HG03442 (cell line): ENCODE results near the gene HOXC13.

ENCODE experiments used
- ATAC-seq: cut with Tn5 transposase; IDR thresholded peaks from one replicate; pipeline ENCODE4 v1.9.1; 2021; ENCODE audit warnings: mild to moderate bottlenecking, moderate library complexity; ENCODE audit not compliant: unreplicated experiment

The HOXC13 gene

DNA sequence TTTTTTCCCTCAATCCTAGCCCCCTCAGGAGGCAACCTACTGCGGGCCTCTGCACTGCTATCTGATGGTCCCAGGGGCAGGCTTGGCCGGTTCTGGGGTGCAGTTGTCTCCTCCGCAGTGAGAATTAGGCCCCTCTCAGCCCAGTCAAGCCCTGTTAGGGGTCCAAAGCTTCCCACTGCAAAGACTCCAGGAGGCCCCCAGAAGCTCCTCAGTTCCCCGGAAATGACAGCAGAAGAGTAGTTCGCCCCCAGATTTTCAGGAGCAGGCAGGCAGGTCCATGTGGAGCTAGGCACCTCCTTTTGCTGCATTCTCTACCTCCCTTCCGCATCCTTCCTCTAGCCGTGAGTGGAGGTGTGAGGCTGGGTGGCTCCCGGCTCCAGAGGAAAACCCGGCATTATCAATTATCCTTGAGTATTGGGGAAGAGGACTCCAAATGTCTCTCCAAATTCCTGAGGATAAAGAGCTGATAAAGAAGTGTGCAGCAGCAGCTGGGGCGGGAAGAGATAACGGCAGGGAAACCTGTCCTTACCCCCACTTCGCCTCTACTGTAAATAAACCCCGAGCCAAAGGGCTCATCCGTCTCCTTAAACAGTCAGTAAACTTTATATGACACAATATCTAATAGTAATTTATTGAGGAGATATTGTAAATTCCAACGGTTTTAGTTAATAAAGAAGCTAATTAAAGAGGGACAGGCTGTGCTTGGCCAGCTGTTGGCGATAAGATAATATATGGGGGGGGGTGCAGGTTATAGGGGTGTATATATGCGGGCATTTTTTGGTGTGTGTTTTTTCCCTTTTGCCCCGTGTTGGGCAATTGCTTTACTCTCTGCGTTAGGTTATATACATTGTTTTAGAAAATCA lies 15.4 kb downstream of the HOXC13 start:
- ATAC-seq, result no peak

DNA sequence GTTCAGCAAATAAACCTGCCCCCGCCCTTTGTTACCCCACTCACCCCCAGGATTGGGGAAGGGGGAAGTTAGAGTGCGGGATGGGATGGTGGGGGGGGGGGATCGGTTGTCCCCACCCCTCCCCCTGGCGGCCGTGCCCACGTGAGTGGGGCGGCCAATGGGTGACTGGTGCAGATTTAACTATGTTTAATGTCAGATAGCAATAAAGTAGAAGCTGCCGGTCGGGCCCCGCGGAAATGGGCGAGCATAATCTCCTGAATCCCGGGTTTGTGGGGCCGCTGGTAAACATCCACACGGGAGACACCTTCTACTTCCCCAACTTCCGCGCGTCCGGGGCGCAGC lies 16.0 kb downstream of the HOXC13 start, which contains the start of gene HOXC12:
HOXC12 (plus strand) TSS at position 210 of the 342 bp plus-strand sequence; CDS start at position 237, 27 bp downstream.
- no peak for ATAC-seq

DNA sequence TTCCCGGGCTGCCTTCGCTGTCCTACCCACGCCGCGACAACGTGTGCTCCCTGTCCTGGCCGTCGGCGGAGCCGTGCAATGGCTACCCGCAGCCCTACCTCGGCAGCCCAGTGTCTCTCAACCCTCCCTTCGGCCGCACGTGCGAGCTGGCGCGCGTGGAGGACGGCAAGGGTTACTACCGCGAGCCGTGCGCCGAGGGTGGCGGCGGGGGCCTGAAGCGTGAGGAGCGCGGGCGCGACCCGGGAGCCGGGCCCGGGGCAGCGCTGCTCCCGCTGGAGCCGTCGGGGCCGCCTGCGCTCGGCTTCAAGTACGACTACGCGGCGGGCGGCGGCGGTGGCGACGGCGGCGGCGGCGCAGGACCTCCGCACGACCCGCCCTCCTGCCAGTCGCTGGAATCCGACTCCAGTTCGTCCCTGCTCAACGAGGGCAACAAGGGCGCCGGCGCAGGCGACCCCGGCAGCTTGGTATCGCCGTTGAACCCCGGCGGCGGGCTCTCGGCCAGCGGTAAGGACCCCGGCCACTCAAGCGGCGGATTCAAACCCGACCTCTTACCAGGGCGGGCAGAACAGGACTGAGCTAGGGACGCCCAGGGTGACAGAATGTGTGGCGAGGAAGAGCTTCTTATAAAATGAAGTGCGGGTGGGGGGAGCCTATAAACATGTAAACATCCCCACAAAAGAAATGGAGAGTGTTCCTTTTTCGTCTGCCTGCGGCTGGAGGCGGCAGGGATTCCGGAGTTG lies 16.6 kb downstream of the HOXC13 start:
- no peak for ATAC-seq

DNA sequence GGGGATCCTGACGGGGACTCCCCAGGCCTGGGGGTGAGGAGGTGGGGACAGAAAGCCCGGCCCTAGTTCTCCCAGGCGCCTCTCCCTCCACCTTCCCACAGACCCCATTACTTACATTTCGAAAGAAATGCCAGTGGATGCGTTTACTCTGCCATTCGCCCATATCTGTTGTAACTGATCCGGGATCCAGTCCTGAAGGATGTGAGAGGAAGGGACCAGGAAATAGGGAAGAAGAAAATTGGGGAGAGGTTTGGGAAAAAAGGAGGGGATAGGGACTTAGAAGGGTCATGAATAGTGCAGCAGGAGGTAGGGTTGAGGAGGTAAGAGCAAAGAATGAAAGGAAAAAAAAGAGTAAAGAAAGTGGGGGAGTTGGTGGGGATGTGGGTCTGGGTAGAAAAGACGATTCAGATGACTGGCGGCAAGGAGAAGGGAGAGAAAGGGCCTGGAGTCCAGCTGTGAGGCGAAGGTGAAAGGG lies 17.2 kb downstream of the HOXC13 start:
- ATAC-seq, result no peak

DNA sequence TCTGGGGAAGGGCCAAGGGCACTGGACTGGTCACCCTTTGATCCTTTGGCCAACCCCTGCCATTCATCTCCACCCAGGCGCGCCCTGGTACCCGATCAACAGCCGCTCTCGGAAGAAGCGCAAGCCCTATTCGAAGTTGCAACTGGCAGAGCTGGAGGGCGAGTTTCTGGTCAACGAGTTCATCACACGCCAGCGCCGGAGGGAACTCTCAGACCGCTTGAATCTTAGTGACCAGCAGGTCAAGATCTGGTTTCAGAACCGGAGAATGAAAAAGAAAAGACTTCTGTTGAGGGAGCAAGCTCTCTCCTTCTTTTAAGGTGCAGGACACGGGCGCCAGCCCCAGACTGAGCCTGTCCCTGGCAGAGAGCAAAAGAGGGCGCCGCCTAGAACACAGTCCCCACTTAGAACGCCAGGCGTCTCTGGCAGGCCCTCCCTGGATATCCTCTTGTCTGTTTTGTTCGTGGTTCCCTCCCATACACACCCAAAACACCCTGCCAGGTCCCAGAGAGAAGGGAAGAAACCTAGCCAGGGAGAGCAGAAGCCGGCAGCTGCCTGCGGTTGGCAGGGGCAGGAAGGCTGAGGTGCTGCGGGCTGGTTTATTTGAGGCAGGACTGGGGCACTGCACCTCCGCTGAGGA lies 17.7 kb downstream of the HOXC13 start:
- no peak for ATAC-seq

DNA sequence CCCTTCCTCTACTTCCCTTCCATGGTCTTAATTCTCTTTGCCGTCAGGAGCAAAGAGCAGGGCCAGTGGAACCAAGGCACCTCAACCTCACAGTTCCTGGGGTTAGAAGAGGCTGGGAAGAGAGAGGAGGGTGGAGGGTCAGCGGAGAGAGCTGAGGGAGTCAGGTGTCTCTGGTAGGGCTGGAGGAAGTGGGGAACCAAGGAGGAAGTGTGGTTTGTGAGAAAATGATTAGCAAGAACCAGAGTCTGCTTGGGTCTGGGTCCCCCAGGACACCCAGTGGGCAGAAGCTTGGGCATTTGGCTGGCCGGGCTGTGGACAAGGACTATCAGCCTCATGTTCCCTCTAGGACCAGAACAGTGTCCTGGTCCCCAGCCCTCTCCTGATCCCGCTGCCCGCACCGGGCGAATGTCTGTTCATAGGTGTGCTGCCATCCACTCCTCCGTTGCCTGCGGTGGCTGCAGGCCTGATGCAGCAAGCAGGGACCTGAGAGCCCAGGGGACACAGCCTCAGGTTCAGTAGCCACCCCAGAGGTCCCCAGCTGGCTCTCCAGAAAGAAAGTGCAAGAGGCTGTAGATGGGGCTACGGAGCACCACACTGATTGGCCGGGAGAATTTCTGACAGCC lies 18.4 kb downstream of the HOXC13 start:
- no peak for ATAC-seq

DNA sequence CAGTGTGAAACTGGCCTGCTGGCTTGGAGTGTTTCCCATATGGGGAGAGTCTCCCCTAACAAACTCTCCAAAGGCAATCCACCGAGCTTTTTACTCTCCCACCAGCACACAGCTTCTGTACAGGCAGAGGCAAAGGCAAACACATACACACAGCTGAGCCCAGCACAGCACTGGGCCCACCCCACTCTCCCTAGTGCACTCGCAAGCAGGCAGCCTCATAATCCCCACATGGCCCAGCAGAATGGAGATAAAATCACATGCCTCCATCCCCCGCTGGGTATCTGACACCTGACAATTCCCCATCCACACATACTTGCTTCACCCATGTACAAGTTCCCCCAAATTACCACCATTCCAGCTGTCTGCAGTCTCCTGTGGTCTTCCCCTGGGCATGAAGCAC lies 19.5 kb downstream of the HOXC13 start:
- ATAC-seq, result no peak

DNA sequence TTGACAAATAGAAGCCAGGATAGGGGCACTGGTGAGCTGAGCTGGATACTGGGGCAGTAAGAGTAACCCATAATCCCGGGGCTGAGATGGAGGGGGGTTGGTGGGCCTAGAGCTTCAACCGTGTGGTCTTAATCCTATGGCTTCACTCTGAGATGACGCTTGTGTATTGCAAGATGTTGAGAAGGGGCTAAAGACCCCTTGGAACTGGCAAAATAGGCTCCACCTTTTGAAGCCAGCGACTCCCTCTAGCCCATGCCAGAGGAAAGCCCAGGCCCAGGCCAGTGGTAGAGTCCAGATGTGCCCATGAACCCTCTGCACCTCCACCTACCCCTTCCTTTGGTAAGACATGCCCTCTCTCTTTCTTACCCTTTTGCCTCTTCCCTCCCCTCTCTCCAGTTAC lies 20.7 kb downstream of the HOXC13 start:
- no peak for ATAC-seq

DNA sequence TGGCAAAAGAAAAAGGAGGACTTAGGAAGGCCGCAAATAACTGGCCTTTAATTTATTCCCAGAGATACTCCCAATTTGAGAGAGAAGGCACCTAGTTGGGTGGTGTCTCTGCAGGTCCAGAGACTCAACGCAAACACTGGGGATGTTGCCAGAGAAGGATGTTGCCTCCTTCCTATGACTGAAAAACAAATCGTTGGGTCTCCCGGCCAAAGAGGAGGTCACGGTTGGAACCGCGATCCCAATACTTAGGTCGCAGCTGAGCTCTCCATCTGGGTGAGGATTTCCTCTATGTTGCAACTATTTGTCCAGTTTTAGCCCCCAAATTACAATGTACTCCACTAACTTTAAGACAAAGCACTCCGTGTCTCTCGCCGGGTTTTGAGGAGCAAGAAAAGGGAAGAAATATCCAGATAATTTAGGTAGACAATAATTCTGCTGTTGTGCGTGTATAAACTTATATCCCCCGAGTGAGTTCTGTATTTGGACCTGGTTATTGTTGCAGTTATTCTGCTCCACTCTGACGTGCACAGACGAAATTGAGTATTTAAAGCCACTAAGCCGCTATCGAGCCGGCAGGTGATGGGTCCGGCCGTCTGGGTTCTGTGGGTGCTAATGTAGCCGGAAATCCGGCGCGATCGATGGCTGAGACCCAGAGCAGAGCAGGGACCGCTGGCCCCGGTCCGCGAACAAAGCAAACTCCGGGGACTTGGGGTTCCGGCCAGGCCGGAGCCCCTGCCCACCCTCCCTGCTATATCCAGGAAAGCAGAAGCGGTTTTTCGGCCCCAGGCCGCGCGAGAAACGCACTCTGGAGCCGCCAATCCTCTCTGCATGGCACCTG lies 21.8 kb downstream of the HOXC13 start:
- no peak for ATAC-seq

DNA sequence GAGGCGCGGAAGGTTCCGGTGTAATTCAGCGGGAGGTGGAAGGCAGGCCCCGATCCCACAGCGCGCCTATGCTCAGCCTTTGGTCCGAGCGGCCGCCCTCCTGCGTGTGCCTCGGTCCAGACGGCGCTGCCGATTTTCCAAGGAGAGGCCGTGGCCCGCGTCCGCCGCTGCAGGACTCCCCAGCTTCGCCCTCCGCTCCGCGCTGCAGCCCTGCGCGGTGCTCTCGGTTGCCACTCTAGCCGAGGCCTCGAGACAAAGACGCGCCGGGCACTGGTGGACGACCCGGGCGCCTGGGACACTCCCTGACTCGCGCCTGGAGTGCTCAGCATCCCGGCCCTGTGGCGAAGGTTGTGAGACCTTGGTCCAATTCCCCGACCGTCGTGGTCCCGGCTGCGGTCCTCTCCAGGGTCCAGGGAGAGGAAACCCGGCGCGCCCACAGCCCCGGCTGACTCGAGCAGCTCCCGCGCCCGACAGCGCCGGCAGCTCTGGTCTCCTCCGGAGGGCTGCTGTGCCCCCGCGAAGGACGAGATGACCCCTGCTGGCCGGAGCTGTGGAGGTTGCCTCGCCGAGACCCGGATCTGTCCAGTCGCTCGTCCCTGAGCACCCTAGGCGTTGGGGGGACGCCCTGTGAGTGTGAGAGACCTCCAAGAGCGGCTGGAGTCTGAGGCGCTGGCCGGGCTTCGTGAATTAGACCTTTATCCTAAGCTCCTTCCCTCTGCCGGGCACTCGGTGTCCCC lies 22.6 kb downstream of the HOXC13 start:
- ATAC-seq, result no peak

DNA sequence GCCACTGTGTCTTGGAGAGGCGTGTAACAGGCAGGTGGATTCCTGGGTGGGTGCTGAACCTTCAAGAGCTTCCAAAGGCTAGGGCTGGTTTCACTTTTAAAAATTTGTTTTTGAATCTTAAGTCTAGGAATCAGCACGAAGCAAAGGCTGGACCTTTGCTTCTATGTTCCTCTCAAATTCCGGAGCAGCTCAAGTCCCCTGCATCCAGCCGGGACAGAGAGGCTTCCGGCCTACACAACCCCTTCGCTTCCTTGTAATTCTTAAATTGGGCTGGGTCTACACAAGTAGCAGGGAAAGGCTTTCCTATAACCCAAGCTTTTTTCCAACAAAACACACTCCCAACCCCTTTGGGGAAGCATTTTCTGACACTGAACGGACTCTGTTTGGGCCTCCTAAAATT lies 24.4 kb downstream of the HOXC13 start:
- ATAC-seq, result no peak

DNA sequence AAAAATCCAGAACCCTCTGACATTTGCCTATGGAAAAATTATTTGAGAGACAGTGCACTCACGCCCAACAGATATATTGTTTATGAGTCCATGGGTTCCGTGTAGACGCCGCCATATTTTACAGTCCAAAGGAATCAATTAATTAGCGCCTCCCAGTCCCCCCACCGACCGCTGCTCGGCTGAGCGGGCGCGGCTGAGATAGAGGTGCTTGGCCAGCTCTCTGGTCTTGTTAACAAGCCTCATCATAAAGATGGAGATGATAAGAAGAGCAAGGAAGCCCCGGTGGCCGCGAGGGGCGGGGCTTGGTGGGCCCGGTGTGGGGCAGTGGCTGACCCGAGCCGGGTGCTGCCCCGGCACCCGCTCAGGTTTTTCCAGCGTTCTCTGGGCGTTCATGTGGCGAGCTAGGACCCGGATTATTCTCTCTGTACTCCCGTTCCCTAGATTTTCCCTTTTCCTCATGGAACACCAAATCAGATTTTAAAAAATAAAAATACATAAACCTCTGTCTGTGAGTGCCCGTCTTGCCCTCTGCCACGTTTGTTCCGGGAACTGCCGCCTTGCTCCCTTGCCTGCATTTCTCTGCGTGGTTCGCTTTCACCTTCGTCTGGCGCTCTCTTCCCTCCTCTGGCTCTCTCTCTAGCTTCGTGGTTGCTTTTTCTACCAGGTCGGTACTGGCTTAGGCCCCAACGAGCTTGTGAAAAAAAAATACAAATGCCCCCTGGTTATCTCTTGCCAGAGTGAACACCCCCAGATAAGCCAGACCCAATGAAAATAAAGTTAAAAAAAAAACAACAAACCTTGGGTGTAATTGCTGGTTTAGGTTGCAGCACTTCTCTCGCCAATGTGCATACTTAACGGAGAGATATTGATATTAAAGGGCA lies 25.0 kb downstream of the HOXC13 start:
- ATAC-seq, result no peak

DNA sequence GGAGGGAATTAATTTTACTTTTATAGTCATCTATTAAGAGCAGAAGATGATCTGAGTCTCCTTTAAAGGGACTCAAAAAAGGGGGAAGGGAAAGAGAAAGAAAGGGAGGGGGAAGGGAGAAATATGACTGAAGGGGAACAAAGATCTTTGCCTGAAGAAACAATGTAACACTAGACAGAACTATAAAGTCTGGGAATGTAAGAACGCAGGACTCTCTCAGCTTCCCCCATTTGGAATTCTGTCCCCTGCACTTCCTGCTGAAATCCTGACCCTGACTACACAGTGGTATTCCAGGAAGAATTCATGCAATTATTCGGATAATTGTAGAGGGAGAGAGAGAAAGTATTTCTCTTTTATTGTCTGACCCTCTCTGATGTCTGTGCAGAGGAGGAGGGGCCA lies 25.7 kb downstream of the HOXC13 start:
- ATAC-seq, result no peak

DNA sequence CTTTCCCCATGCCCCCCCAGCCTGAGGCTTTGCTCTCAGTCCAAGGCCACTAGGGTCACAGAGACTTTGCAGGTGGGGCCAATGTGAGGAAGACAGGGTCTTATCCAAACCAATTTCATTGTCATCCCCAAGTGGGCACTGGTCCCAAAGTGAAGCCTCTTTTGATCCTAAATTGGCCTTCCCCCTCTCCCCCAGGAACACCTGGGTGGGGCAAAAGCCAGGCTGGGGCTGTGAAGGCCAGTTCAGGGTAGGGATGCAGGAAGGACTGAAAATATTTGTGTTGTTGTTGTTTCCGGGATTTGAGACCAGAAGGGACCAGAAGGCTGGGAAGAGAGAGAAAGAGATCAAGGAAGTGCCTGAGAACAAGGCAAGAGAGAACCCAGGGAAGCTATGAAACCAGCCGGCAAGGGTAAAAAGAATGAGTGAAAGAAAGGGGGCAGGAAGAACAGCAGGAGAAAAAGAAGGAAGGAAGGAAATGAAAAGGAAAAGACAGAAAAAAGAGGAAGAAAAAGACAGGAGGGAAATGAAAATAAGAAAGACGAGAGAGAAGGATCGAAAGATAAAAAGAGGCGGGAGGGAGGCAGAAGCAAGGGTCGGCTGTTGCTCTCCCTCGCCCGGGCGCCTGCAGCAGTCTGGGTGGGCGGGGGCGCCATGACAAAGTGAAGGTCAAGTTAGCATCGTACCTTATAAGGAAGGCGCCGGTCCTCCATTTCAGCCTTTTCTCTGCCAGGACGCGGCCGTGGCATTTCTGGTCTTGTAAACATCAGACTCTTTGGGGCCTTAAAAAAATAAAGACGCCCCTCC lies 26.9 kb downstream of the HOXC13 start:
- no peak for ATAC-seq

DNA sequence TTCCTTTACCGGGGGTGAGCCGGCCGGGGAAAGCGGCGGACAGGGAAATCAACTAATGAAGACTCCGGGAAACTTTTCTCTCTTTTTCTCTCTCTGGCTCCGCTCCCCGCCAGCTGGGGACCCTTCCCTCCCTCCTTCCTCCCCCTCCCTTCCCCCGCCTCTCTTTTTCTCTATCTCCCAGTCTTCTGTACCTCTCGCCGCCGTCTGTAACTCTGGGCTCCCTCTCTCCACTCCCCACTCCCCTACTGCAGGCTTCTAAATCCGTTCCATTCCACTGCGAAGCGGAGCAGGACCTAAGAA lies 27.4 kb downstream of the HOXC13 start:
- no peak for ATAC-seq

DNA sequence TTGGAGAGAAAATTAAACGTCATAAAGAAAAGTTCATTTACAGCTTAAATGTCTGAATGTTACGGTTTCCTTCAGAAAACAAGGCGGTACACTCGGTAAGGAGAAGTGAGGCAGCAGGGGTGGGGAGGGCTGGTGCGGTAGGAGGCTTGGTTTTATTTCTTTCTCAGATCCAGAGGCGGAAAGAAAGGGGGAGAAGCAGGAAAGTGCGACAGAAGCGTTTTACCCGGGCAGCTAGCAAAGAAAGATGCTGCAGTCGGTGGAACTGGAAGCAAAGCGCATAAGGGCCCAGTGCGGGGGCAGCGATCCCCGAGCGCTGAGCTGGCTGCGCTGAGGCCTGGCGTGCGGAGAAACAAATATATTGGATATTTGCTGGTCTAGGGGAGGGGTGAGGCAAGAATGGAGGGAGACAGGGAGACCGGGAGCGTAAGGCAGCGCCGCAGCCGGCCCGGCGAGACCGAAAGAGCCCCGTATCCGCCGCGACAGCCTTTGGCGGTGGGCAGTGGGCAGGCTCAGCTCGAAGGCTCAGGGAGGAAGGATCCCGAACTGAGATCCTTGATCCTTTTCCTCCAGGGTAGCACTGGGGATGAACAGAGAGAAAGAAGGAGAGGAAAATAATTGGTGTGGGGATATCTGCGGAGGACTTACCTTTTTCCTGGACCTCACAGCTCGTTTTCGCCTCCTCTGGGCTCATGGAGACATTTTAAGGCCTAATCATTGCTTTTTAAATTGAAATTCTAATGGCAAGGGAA lies 27.9 kb downstream of the HOXC13 start:
- no peak for ATAC-seq

DNA sequence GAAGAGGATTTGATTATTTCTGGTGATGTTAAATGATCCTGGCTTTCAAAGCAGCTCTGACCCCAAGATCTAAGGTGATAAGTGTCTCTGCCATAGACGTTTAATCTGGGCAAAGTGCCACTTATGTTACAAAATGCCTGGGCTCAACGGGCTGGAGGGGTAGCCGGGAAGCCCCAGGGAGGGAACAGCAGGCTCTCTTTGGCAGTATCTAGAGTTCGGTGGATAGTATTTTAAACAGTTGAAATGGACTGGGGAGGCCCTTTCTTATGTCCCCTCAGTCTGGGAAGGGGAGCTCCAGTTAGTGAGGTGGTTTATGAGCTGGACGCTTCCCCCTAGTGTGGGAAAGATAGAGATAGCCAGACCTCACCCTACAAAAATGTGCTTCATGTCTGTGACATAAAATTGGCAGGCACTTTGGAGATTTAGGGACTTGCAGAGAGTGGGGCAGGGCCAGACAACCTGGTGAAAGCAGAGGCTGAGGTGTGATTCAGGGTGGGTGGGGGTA lies 28.8 kb downstream of the HOXC13 start:
- no peak for ATAC-seq
